ENCODE data around the gene CD68.

The CD68 gene

GRCh38 chr17:7579001-7579833, at the start of gene CD68:
TSS of gene CD68 (plus strand) at chr17:7579638. CDS start at chr17:7579678, 40 bp downstream.
- DNase-seq (ENCODE audit: low read depth): peak; percentile 98
- H3K4me3 ChIP-seq (ENCODE audit: low read length): peak within 1 kb of the TSS; percentile 35
- no peak for TF ChIP-seq CTCF (IDR thresholded peaks at IDR 0.05; ENCODE audit: insufficient read depth, low read depth, low read length, missing control alignments)

GRCh38 chr17:7530023-7530900, 49.2 kb upstream of the CD68 start:
- DNase-seq (ENCODE audit: low read depth): no peak
- H3K4me3 ChIP-seq (ENCODE audit: low read length): no peak overlapping the region
- no peak for TF ChIP-seq CTCF (IDR thresholded peaks at IDR 0.05; ENCODE audit: insufficient read depth, low read depth, low read length, missing control alignments)

- no peak overlapping the region for H3K4me3 ChIP-seq (ENCODE audit: low read length)
- TF ChIP-seq CTCF (IDR thresholded peaks at IDR 0.05; ENCODE audit: insufficient read depth, low read depth, low read length, missing control alignments): no peak
- no peak for DNase-seq (ENCODE audit: low read depth)
These were observed 41.4 kb upstream of the CD68 start for GRCh38 chr17:7538050-7538449.

GRCh38 chr17:7538891-7539545, 40.4 kb upstream of the CD68 start:
- no peak for DNase-seq (ENCODE audit: low read depth)
- TF ChIP-seq CTCF (IDR thresholded peaks at IDR 0.05; ENCODE audit: insufficient read depth, low read depth, low read length, missing control alignments): no peak
- H3K4me3 ChIP-seq (ENCODE audit: low read length): no peak overlapping the region

- no peak for DNase-seq (ENCODE audit: low read depth)
- no peak overlapping the region for H3K4me3 ChIP-seq (ENCODE audit: low read length)
- TF ChIP-seq CTCF (IDR thresholded peaks at IDR 0.05; ENCODE audit: insufficient read depth, low read depth, low read length, missing control alignments): no peak
These were observed 38.3 kb upstream of the CD68 start for GRCh38 chr17:7541074-7541621.

GRCh38 chr17:7544911-7545310, 34.5 kb upstream of the CD68 start:
- DNase-seq (ENCODE audit: low read depth): no peak
- no peak overlapping the region for H3K4me3 ChIP-seq (ENCODE audit: low read length)
- no peak for TF ChIP-seq CTCF (IDR thresholded peaks at IDR 0.05; ENCODE audit: insufficient read depth, low read depth, low read length, missing control alignments)

All from epithelial cell of esophagus (primary cell).